A673 (cell line): ENCODE measurements around the gene LMNTD2.

ENCODE experiments used
- EZH2 ChIP-seq: fragments of 200-600 bp; sonication (generic); IDR thresholded peaks from 2 replicates; pipeline ENCODE4 v1.6.1; 2017; ENCODE audit warnings: borderline replicate concordance, low read depth, mild to moderate bottlenecking, mixed read lengths, antibody characterized with exemption, low read length; ENCODE audit not compliant: poor library complexity, severe bottlenecking
- TF ChIP-seq, protein P1 (sequence below): fragments of 300-800, 200-600 bp; sonication (generic); conservative IDR thresholded peaks from 2 replicates; pipeline ENCODE4 v1.5.1; 2017; ENCODE audit warnings: low read depth, mild to moderate bottlenecking, antibody characterized with exemption, low read length, moderate library complexity, mixed read lengths

DNA sequence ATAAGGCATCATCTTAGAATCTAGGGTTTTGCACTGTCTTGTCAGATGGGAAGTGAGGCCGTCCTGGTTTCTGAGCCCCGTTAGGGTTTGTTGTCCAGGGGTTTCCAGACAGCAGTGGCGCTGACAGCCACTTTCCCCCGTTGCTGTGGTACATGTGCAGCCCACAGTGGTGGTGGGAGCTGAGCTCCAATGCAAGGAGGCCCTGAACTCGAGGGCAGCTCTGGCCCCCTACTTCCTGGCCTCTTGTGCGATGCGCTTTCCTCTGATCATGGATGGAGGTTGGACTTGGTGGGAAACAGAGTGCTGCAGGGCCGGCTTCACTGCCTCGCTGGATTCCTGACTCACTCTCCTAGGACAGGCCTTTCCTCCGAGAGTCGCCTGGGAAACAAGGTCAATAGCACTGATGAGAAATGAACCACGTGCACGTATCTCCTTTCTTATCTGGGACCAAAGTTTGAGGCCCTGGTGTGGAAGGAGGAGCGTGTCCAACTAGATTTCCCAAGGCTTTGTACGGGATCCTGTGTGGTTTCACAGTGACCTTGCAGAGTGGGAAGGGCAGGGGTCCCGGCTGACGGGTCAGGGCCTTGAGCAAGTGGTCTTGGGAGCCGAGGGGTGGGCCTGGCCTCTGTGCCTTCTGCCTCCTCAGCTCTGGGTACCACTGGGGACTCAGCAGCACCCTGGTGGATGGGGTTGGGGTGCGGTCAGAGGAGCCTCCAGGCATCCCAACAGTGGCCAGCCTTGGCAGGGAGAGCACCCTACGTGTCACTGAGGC lies 19.5 kb upstream of the LMNTD2 start:
- TF ChIP-seq, protein P1, sequence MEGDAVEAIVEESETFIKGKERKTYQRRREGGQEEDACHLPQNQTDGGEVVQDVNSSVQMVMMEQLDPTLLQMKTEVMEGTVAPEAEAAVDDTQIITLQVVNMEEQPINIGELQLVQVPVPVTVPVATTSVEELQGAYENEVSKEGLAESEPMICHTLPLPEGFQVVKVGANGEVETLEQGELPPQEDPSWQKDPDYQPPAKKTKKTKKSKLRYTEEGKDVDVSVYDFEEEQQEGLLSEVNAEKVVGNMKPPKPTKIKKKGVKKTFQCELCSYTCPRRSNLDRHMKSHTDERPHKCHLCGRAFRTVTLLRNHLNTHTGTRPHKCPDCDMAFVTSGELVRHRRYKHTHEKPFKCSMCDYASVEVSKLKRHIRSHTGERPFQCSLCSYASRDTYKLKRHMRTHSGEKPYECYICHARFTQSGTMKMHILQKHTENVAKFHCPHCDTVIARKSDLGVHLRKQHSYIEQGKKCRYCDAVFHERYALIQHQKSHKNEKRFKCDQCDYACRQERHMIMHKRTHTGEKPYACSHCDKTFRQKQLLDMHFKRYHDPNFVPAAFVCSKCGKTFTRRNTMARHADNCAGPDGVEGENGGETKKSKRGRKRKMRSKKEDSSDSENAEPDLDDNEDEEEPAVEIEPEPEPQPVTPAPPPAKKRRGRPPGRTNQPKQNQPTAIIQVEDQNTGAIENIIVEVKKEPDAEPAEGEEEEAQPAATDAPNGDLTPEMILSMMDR = no peak
- TF ChIP-seq EZH2 = no peak
